ENCODE results near the gene SUCLG2. TPM values are rescaled to one million over a fixed set of nuclear protein-coding genes. Genes with fewer than 3 reads are reported as not detected.

Gene SUCLG2
- polyA plus RNA-seq, 1 donor = 77.9 TPM

DNA sequence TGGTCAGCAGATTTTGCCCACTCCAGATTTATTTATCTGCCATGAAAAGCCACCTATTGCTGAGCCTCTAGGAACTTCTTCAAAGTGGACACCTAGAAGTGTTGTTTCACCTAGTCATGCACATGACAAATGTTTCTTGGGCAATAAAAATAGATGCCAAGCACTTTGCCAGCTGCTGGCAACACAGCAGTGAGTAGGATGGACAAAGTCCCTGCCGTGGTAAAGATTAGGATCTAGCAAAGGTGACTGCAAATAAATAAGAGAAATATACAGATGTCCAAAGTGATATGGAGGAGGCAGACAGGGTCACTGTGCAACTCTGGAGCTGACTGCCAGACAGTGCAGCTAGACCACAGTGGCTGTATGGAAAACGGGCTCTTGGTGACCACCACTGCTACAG is 137.9 kb downstream of the SUCLG2 start:
- DNase-seq = no peak

DNA sequence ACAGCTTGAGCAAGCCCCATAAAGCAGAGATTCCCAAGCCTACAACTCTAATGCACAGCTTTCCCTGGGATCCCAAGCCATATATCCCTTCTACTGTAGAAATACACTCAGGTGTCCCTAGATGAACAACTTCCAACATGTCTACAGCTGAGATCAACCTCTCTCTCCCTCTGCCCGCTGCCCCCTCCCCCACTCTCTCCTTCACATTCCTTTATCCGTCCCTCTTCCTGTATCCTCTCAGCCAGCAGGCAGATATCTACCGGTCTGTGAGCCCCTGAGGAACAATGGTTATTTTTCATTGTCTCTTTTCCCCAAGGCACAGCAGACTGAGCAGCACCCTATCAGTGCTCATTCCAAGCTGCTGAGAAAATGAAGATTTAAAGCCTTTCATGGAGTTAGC is 138.6 kb downstream of the SUCLG2 start:
- DNase-seq = no peak

DNA sequence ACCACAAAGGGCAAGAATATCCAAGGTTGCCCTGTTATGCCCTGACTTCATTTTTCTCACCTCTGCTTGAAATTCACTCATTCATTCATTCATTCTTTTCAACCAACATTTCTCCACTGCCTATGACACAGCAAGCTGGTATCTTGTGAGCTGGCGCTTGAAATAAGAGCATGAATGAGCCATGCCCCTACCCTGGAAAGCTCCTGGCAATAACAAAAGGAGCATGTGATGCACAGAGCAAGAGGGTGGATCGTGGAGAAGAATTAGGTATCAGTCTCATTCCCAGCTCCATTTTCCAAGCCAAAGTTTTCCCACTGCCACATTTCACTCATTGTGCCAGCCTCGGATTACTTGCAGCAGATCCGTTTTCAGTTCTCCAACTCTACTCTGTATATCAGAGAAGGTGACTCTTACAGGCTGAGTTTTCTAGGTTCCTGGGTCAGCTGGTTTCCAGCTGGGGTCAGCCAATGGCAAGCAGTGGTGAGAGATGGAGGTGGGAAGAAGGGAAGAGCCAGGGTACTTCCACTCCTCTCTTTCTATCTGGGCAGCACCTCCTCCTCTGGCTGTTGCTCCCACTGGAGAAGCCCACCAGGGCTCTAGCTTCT is 144.8 kb downstream of the SUCLG2 start:
- no peak for DNase-seq

DNA sequence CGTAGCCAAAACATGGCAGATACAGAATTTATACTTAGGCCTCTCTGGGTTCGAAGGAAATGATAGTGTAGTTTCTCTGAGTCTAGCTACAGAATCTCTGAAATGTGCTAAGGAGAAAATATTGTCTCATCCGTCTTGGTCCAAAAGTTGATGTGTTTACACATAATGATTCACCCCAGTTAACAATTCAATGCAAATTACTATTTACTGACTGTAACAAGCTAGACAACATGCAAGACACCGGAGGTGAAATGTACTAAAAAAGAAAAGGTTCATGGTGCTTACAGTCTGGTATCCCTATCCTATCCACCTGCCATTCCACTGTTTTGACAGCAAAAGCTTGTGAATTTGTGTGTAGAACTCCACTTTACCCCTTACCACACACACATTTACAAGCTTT is 146.8 kb downstream of the SUCLG2 start:
- no peak for DNase-seq

DNA sequence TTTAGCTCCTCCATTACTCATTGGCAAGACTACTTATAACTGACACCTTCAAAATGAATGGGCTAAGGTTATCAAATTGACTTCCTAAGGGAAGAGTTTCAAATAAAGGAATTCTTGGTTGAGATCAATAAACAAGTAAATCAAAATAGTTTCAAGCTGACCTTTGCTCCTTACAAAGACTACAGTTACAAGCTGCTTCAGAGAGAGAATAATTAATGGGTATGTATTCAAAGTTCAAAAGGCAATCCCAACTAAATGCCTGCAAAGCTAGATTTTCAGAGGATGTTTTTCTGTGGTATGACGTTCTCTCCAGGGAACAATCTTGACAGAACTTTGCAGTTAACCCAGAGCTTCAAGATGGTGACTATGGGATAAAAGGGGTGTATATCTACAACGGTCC is 153.7 kb downstream of the SUCLG2 start:
- no peak for DNase-seq

DNA sequence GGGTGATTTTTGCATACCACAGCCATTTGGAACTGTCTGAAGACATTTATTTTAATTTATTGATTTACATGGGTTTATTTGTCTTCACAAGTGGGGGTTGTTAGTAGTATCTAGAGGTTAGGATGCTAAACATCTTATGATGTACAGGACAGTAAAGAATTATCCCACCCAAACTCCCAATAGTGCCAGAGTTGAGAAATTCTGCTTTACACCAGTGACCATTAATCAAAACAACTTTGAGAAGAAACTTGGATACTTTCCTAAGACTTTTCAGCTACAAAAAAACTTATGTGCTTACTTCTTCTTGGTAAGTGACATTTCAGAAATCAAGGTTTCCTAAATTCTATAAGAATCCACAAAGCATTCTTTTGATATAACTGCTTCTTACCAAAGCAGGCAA is 156.7 kb downstream of the SUCLG2 start:
- DNase-seq = no peak

DNA sequence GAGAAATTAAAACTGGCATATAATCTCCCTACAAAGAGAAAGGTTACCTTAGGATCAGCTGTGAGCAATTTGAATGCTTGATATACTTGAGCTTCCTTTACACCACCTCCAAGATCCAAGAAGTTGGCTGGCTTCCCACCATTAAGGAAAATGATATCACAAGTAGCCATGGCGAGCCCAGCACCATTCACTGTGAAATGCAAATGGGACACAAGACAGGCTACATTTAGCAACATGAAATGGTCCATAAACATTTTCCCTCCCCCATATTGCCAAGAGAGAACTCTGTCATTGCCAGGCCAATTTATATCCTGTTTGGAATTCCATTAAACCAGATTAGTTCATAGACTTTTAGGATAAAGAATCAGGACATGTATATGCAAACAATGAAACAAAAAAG is 158.7 kb downstream of the SUCLG2 start:
- no peak for DNase-seq

DNA sequence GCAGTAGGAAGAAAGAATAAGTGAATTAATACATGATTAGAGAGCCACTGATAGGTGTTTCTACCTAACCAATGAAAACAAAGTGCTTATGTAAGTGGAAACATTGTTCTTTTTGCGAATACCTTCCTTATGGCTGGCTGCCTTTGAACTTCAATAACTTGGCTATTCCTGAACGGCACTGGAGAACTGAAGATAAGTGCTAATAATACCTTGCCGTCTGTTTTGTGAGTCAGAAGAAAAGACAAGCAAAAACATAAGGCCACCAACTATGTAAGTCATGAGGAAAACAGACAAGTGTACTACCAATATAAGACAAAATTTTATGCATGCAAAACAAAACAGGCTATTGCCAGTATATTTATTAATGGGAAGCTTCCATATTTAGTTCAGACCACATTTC is 160.6 kb downstream of the SUCLG2 start:
- DNase-seq = no peak

DNA sequence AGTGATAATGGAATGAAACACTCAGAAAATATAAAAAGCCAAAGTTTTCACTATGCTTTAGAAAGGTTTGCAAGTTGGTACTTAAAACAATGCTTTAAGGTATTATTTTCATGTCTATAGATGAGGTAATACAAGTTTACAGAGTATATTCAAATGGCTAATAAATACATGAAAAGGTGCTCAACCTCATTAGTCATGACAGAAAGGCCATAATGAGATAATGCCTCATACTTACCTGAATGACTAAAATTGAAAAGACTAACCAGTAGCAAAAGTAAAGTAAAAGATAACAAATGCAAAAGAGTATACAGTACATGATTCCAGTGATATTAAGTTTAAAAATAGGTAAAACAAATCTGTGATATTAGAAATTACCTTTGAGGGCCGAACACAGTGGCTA is 163.8 kb downstream of the SUCLG2 start:
- DNase-seq = no peak

DNA sequence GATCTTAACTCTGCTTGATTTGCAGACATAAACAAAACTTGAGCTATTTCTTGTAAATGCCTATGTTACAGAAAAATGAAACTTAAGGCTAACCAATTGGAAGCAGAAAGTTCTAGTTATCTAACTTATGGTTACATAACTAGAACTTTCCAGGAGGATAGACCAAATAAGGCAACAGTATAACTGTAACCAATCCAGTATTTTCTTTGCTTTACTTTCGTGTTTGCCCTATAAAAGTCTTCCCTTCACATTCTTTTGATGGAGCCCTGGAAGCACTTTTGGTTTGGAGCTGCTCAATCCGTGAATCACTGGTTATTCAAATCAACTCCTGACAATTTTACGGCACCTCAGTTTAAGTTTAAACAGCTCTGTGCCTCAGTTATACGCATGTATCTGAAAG is 164.6 kb downstream of the SUCLG2 start:
- DNase-seq = no peak

DNA sequence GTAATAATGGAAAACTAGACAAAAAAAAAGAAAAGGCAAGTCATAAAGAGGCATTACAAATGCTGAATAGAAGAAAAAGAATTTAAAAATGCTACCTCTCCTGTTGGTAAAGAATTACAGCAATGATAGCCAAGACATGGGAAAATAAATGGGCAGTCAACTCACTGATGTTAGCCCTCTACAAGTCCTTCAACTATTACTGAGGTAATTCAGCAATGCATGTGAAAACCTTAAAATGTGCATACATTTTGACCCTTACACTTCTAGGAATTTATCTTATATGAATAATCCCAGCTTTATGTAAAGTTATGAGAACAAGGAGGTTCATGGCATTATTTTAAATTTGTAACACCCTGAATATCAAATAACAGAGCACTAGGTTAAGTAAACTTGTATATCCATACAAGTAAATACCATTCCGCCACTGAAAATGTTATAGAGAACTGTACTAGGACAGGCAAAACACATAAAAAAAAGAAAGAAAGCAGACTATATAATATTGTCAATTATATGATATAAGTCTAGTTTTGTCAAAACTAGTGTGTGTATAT is 166.8 kb downstream of the SUCLG2 start:
- DNase-seq = no peak

DNA sequence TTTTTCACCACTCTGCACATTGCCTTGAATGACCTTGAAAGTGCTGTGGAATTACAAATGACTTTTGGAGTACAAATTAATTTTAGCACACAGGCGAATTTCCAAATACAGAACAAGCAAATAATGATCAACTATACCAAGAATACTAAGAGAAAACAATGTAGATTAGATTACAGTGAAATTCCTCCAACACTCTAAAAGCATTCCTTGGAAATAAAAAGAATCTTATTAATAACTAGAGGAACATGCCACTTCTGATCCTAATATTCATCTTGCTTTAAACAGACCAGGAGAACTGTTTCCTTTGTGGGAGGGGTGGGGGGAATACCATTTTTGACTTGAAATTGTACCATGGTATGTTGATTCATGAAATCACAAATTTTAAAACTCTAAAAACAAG is 167.5 kb downstream of the SUCLG2 start:
- DNase-seq = no peak

DNA sequence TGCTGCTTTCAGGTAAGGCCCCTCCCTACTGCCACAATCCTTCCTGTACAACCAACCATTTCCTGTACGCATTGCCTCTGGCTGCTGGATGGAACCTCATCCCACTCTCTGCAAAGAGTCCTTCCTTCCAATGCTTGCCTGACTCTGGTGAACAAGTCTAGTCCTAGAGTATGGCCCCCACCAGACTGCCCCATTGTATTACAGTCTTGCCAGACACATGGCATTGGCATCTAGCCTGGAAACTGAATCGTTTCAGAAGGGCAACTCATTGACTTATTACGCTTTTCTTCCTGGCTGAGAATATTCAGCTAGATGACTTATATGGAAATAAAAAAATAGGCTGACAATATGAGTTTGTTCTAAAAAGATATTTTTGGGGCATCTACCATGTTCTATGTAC is 170.3 kb downstream of the SUCLG2 start:
- no peak for DNase-seq

DNA sequence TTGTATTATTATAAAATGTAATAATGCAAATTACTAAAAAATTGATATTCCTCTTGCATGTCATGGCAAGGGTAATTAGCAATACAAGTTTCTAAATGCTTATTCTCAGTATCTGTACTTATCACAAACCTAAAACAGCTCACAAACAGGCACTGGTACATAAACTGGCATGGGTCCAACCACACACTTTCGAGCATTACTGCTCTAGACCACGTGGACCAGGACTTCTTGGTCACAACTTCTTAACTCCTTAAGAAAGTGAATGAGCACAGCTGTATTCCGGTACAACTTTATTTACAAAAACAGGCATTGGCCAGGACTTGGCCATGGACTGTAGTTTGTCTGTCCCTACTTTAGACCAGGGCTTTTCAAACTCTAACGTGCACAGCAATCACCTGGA is 173.3 kb downstream of the SUCLG2 start:
- no peak for DNase-seq

DNA sequence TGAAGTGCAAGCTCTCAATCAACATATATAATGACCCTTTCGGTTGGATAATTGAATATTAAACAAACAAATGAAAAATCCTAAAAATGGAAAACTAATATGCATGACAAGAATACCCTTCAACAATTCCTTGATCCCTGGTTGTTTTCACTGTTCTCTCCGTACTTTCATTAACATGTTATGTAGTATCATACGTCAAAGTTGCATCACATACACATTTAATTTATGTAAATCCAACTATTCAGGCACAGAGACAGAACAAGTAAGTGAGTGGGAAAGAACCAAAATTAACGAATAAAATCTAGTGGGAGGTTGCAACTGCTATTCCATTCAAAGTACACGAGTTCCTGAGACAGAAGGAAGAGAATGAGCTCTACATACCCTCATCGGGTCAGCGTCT is 176.0 kb downstream of the SUCLG2 start:
- DNase-seq = no peak

DNA sequence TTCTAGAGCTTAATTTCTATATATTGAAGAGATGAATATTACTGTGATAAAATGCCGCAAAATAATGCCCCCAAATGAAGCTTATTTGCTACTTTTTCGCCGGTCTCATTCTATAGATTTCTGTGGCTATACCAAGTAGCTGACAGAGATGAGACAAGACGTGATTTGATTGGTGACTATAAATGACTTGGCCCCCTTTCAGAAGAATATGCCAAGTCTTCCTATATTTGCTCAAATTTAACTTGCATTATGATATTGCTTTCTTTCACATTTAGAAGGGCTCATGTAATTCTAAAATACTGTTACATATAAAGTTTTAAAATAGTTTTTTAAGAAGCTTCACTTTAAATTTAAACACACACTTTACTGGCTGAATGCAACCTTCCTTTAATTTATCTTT is 180.1 kb downstream of the SUCLG2 start:
- no peak for DNase-seq

DNA sequence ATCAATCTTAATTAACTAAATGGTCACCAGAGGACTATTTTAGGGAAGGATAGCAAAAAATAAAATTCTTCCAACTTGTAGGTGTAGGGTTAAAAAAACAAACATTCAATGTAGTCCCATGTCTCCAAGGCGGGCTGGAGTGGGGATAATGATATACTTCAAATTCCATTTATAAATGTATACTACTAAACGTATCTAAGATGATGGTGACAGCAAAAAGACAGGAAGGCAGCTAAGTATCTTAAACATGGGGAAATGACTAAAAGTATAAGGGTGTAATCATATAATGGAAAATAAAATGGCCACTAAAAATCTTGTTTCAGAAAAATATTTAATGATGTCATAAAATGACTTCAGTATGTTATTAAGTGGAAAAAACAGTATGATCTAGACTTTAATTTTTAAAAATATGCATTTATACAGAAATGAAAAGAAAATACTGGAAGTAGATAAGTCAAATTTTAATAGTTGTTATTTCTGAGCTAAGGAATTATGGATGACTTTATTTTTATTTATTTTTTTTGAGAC is 181.7 kb downstream of the SUCLG2 start:
- no peak for DNase-seq

DNA sequence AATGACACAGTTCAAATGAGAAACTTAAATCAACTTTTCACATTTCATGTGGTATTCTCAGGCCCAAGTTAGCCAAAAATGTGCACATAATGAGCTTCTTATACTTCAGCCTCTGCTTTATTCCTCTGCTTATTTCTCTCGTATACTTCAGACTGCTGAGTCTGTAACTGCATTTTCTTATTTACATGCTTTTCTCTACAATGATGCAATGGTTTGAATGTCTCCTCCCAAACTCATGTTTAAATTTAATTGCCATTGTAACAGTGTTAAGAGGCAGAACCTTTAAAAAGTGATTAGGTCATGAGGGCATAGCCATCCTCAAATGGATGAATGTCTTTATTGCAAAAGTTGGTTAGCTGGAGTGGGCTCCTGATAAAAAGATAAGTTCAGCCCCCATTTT is 184.2 kb downstream of the SUCLG2 start:
- DNase-seq = no peak

DNA sequence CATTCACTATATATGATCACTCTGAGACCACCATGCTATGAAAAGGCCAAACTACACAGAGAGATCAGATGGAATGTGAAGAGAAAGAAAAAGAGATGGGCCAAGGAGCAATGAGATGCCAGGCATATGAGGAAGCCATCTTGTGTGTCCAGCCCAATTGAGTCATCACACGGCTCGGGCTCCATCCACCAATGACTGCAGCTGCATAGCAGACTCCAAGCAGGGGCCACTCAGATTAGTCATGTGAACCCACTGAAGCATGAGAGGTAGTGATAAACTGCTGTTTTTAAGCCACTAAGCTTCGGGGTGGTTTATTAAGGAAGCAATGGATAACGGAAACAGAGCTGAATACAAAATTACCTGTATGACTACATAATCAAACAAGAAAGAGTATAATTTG is 185.9 kb downstream of the SUCLG2 start:
- DNase-seq = no peak

DNA sequence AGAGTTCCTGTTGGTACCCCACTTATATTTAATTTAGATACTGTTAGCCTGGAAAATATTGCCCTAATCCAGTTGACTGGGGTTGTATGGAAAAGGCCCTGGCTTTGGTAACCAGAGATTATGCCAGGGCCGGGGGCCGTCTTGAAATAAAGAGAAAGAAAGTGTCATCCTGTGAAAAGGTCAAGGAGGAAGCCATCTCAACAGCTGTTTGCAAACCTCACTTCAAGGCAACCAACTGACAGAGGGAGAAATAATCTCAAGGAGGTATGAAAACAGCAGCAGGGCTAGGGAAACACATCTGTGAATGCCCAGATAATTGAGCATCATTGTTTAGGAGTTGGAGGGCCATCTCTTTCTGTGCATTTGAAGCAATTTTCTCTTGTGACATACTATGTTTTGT is 190.8 kb downstream of the SUCLG2 start:
- DNase-seq = no peak

DNA sequence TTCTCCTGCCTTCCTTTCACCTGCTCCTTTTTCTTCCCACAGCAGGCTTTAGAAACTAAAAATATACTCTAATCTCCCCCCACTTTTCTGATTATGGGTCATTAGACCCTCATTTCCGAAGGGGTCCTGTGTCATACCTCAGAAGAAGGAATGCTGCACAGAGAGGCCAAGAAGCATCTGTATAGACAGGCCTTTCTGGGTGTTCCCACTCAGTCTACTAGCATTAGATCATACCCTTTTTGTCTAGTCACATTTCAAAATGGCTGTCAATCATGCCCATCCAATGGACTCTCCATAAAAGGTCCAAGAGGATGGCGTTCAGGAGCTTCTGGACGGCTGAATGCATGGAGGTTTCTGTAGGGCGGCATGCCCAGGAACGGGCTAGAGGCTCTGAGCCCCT is 192.2 kb downstream of the SUCLG2 start:
- no peak for DNase-seq

DNA sequence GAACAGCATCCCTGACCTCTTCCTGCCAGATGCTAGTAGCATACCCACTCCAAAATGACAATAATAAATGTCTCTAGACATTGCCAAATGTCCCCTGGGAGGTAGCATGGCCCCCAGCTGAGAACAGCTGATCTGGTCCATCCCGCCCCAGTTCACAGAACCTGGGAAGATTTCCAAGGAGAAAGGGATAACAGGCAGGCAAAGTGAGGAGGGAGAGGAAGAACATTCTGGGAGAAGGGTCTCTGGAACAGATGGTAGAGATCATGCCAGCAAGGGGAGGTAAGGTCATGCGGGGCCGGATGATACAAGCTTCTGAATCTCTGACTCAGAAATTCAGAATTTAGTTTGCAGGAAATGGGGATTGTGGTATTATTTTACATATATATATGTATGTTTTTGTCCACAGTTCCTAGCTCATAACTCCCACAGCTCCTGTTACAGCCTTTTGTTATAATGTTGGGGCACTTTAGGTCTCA is 192.7 kb downstream of the SUCLG2 start:
- DNase-seq = no peak

DNA sequence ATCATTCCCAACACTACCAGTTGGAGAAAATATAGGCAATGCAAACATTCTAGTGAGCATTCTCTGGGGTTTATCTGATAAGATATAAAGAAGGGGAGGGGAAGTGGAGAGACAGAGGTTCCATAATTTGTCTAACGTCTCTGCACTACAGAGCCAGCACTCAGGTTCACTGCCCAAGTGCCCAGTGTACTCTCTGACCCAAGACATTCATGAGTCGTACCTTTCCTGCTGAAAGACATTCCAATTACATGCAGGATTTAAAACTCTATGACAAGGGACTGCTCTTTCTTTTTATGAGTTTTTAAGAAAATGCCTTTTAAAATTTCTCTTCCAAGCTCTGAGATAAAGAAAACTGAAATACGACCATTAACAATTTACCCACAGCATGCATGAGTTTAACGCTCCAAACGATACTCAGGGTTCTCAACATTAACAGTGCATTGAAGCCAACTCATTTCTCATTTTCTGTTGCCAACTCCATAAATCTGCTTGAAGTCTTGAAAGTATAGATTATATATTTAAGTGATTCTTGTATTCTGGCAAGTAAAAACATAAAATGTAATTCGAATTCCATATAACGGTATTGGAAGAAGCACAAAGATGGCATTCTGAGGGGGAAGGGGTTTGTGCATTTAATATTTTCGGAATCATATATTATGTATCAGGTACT is 193.4 kb downstream of the SUCLG2 start:
- DNase-seq = no peak

DNA sequence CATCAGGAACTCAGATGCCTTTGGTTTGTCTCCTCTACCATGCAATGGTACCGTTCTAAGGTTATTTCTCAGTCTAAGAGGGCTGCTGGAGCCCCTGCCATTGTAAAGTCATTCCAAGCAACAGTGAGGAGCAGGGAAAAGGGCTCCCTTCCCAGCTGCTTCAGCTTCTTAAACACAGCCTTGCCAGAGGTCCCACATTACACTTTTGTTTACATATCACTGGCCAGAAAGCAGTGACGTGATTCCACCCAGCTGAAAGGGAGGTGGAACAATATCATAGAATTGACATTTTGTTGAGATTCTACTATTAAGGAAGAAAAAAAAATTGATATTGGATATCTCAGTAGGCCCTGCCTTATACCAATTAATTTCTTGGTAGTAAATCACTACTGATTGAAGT is 194.6 kb downstream of the SUCLG2 start:
- DNase-seq = no peak
